ENCODE results near the gene ZCWPW2. TPM values are rescaled to one million over a fixed set of nuclear protein-coding genes. Genes with fewer than 3 reads are reported as not detected.
A peak's percentile ranks its signal among the peaks of the same experiment; 100 is the strongest.

Gene ZCWPW2
- total RNA-seq, 1 donor from 2014 or later, result 2.1 TPM

DNA sequence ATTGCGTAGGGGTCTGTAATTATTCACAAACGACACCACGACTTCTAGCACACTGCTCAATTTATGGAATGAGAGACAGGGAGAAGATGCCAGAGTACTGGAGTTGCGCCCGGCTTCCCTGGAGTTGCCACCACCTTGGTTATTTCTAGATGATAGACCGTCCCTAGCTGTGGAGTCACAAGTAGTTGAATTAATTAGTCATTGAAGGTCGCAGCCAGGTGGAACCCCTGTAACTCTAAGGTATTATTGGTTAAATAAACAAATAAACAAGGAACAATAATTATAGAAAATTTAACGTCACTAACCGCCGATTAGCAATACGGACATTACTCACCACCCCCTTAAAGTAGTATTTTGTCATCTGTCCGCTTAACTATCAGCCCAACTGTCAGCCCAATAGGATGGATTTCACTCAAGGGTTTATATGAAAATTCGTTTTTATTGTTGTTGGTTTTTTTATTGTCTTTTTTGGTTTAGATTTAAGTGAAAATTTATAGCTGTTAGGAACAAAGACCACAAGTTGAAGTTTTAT is 1.0 kb downstream of the ZCWPW2 start:
- Histone ChIP-seq H3K9ac (ENCODE audit: low read depth in 1 of 3, low read length in 3 of 3) (peak overlapping the region; percentile 97 to 98 (median 97)), H3K4me1 (ENCODE audit: control insufficient read depth in 3 of 3, insufficient read depth in 3 of 3, low read length in 3 of 3) (peaks cover 10 to 24% (median 18%) of the 10 kb centered on the region in 3 donors), H3K36me3 (ENCODE audit: control insufficient read depth in 3 of 3, insufficient read depth in 3 of 3, low read length in 3 of 3) (peaks cover 0 to 3% (median 3%) of the 10 kb centered on the region in 3 donors), H3K27ac (ENCODE audit: low read depth, low read length) (peak overlapping the region; percentile 99), H3K9me3 (ENCODE audit: control insufficient read depth in 3 of 3, low read length in 3 of 3) (peaks cover 0 to 3% (median 2%) of the 10 kb centered on the region in 3 donors), H3K4me3 (ENCODE audit: low read length in 3 of 3) (peak overlapping the region; percentile 91 to 96 (median 93)), H3K27me3 (ENCODE audit: control insufficient read depth in 3 of 3, insufficient read depth in 3 of 3, low read length in 3 of 3) (no peaks in the 10 kb centered on the region)

DNA sequence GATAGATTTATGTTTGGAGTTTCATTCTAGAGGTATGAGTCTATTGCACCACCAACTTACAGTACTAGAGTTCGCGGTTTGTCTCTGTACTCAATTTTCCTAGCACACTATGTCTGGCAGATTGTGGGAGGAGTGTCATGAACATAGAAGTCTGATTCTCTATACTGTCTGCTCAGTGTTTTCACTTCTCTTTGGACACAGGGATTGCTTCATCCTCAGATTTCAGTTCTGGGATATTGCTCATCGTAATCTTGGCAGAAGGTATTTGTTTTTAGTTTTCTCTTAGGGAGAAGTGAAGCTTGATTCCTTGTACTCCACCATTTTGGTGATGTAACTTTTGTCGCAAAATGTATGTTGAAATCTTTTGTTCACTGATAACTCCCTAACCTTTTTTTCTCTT is 27.9 kb downstream of the ZCWPW2 start:
- Histone ChIP-seq H3K9ac (ENCODE audit: low read depth in 1 of 3, low read length in 3 of 3) (no peak overlapping the region), H3K36me3 (ENCODE audit: control insufficient read depth in 3 of 3, insufficient read depth in 3 of 3, low read length in 3 of 3) (no peaks in the 10 kb centered on the region), H3K27ac (ENCODE audit: low read depth, low read length) (peak overlapping the region; percentile 16), H3K27me3 (ENCODE audit: control insufficient read depth in 3 of 3, insufficient read depth in 3 of 3, low read length in 3 of 3) (no peaks in the 10 kb centered on the region), H3K4me1 (ENCODE audit: control insufficient read depth in 3 of 3, insufficient read depth in 3 of 3, low read length in 3 of 3) (no peaks in the 10 kb centered on the region), H3K9me3 (ENCODE audit: control insufficient read depth in 3 of 3, low read length in 3 of 3) (no peaks in the 10 kb centered on the region), H3K4me3 (ENCODE audit: low read length in 3 of 3) (no peak overlapping the region)

DNA sequence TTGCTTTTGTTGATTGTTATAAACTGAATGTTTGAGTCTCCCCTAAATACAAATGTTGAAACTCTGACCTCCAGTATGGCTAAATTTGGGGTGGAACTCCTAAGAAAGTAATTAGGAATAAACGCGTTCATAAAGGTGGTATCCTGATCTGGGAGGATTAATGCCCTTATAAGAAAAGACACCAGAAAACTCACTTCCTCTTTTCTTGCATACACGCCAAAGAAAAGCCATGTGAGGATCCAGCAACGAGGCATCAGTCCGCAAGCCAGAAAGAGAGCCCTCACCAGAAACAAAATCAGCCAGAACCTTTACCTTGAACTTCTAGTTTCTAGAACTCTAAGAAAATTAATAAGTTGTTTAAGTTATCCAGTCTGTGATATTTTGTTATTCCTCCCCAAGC is 37.5 kb downstream of the ZCWPW2 start:
- Histone ChIP-seq H3K36me3 (ENCODE audit: control insufficient read depth in 3 of 3, insufficient read depth in 3 of 3, low read length in 3 of 3) (no peaks in the 10 kb centered on the region), H3K4me1 (ENCODE audit: control insufficient read depth in 3 of 3, insufficient read depth in 3 of 3, low read length in 3 of 3) (no peaks in the 10 kb centered on the region), H3K9ac (ENCODE audit: low read depth in 1 of 3, low read length in 3 of 3) (no peak overlapping the region), H3K9me3 (ENCODE audit: control insufficient read depth in 3 of 3, low read length in 3 of 3) (no peaks in the 10 kb centered on the region), H3K27me3 (ENCODE audit: control insufficient read depth in 3 of 3, insufficient read depth in 3 of 3, low read length in 3 of 3) (no peaks in the 10 kb centered on the region), H3K27ac (ENCODE audit: low read depth, low read length) (no peak overlapping the region), H3K4me3 (ENCODE audit: low read length in 3 of 3) (no peak overlapping the region)

DNA sequence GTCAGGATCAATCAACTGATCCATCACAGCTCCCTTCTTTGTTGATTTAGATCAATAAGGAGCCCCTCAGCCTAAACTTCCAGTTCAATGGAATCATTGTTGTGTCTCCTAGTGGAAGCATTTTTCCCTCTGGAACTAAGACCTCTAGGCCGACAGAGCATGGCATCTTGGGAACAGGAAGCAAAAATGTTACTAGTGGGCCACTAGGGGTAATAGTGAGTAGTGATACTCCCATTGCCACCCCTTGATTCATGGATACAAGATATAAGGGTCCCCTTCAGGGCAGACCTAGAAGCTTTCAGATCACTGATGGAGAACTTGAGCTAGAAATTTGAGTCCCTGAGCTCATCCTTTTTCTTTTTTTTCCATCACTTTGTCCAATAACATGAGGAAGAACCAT is 40.5 kb downstream of the ZCWPW2 start:
- no peak overlapping the region for H3K27ac ChIP-seq (ENCODE audit: low read depth, low read length)
- H3K36me3 ChIP-seq (ENCODE audit: control insufficient read depth in 3 of 3, insufficient read depth in 3 of 3, low read length in 3 of 3), result no peaks in the 10 kb centered on the region
- H3K27me3 ChIP-seq (ENCODE audit: control insufficient read depth in 3 of 3, insufficient read depth in 3 of 3, low read length in 3 of 3), result no peaks in the 10 kb centered on the region
- peaks cover 0 to 2% (median 0%) of the 10 kb centered on the region in 3 donors for H3K9me3 ChIP-seq (ENCODE audit: control insufficient read depth in 3 of 3, low read length in 3 of 3)
- H3K4me1 ChIP-seq (ENCODE audit: control insufficient read depth in 3 of 3, insufficient read depth in 3 of 3, low read length in 3 of 3), result no peaks in the 10 kb centered on the region
- H3K9ac ChIP-seq (ENCODE audit: low read depth in 1 of 3, low read length in 3 of 3), result no peak overlapping the region
- no peak overlapping the region for H3K4me3 ChIP-seq (ENCODE audit: low read length in 3 of 3)

DNA sequence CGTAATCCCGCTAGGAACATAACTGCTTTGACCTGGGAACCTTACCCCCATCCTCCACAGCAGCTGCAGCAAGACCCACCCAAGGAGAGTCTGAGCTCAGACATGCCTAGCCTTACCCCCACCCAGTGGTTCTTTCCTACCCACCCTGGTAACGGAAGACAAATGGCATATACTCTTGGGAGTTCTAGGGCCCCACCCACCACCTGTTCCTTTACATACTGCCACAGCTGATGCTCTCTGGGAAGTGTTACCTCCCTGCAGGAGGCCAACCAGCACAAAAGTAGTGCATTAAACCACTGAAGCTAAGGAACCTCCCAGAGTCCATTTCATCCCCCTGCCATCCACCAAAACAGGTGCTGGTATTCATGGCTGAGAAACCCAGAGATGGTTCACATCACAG is 50.7 kb downstream of the ZCWPW2 start:
- Histone ChIP-seq H3K27me3 (ENCODE audit: control insufficient read depth in 3 of 3, insufficient read depth in 3 of 3, low read length in 3 of 3) (no peaks in the 10 kb centered on the region), H3K36me3 (ENCODE audit: control insufficient read depth in 3 of 3, insufficient read depth in 3 of 3, low read length in 3 of 3) (no peaks in the 10 kb centered on the region), H3K27ac (ENCODE audit: low read depth, low read length) (no peak overlapping the region), H3K4me3 (ENCODE audit: low read length in 3 of 3) (no peak overlapping the region), H3K9ac (ENCODE audit: low read depth in 1 of 3, low read length in 3 of 3) (no peak overlapping the region), H3K9me3 (ENCODE audit: control insufficient read depth in 3 of 3, low read length in 3 of 3) (peaks cover 0 to 4% (median 2%) of the 10 kb centered on the region in 3 donors), H3K4me1 (ENCODE audit: control insufficient read depth in 3 of 3, insufficient read depth in 3 of 3, low read length in 3 of 3) (no peaks in the 10 kb centered on the region)

DNA sequence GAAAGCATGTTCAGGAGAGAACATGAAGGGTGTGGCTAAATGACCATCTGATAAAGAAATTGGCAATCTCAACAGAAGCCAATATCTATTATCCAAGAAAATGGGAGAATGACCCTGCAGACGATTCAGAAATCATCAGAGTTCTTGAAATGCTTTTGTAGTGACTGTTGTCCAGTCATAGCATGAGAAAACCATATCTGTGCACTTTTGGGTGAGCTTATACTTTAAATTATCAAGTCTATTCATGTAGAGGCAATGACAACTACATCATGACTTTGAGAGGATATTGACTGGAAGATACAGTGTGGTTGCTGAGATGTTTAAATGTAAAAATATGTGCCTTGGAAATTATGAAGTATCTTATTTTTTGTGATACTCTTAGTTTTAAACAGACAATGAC is 57.7 kb downstream of the ZCWPW2 start:
- Histone ChIP-seq H3K27ac (ENCODE audit: low read depth, low read length) (no peak overlapping the region), H3K4me1 (ENCODE audit: control insufficient read depth in 3 of 3, insufficient read depth in 3 of 3, low read length in 3 of 3) (no peaks in the 10 kb centered on the region), H3K9ac (ENCODE audit: low read depth in 1 of 3, low read length in 3 of 3) (no peak overlapping the region), H3K4me3 (ENCODE audit: low read length in 3 of 3) (no peak overlapping the region), H3K9me3 (ENCODE audit: control insufficient read depth in 3 of 3, low read length in 3 of 3) (peaks cover 0 to 2% (median 2%) of the 10 kb centered on the region in 3 donors), H3K36me3 (ENCODE audit: control insufficient read depth in 3 of 3, insufficient read depth in 3 of 3, low read length in 3 of 3) (no peaks in the 10 kb centered on the region), H3K27me3 (ENCODE audit: control insufficient read depth in 3 of 3, insufficient read depth in 3 of 3, low read length in 3 of 3) (no peaks in the 10 kb centered on the region)

DNA sequence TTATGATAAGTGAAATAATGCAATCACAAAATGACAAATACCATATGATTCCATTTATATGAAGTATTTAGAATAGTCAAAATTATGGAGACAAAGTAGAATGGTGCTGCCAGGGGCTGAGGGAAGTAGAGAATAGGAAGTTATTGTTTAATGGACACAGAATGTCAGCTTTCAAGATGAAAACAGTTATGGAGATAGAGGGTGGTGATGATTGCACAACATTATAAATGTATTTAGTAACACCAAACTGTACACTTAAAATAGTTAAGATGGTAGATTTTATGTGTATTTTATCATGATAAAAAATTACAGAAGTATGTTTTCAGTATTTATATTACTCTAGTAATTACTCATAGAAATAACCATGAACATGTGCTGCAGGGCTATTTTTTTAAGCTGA is 100.9 kb downstream of the ZCWPW2 start:
- no peak overlapping the region for H3K27ac ChIP-seq (ENCODE audit: low read depth, low read length)
- H3K9ac ChIP-seq (ENCODE audit: low read depth in 1 of 3, low read length in 3 of 3), result no peak overlapping the region
- no peaks in the 10 kb centered on the region for H3K4me1 ChIP-seq (ENCODE audit: control insufficient read depth in 3 of 3, insufficient read depth in 3 of 3, low read length in 3 of 3)
- peaks cover 0 to 4% (median 0%) of the 10 kb centered on the region in 3 donors for H3K9me3 ChIP-seq (ENCODE audit: control insufficient read depth in 3 of 3, low read length in 3 of 3)
- no peaks in the 10 kb centered on the region for H3K27me3 ChIP-seq (ENCODE audit: control insufficient read depth in 3 of 3, insufficient read depth in 3 of 3, low read length in 3 of 3)
- no peaks in the 10 kb centered on the region for H3K36me3 ChIP-seq (ENCODE audit: control insufficient read depth in 3 of 3, insufficient read depth in 3 of 3, low read length in 3 of 3)
- no peak overlapping the region for H3K4me3 ChIP-seq (ENCODE audit: low read length in 3 of 3)

DNA sequence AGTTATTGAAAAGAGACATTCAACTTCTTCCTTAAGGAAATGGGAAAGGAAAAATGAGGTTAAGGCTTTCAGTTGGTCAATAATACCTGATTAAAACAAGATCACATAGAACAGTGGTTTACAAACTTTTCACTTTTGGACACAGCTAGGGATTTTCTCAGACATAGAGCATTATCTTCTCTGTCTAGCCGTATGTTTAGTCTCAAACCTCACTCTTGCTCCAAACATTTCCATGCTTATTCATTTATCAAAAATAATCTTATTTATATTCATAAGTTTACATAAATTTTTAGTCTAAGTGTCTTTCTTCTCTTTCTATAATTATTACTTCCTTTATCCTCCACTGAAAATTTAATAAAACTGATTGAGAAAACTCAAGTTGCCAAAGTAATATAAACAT is 114.3 kb downstream of the ZCWPW2 start:
- H3K27ac ChIP-seq (ENCODE audit: low read depth, low read length), result no peak overlapping the region
- no peak overlapping the region for H3K4me3 ChIP-seq (ENCODE audit: low read length in 3 of 3)
- no peaks in the 10 kb centered on the region for H3K36me3 ChIP-seq (ENCODE audit: control insufficient read depth in 3 of 3, insufficient read depth in 3 of 3, low read length in 3 of 3)
- no peaks in the 10 kb centered on the region for H3K9me3 ChIP-seq (ENCODE audit: control insufficient read depth in 3 of 3, low read length in 3 of 3)
- no peak overlapping the region for H3K9ac ChIP-seq (ENCODE audit: low read depth in 1 of 3, low read length in 3 of 3)
- no peaks in the 10 kb centered on the region for H3K4me1 ChIP-seq (ENCODE audit: control insufficient read depth in 3 of 3, insufficient read depth in 3 of 3, low read length in 3 of 3)
- no peaks in the 10 kb centered on the region for H3K27me3 ChIP-seq (ENCODE audit: control insufficient read depth in 3 of 3, insufficient read depth in 3 of 3, low read length in 3 of 3)

DNA sequence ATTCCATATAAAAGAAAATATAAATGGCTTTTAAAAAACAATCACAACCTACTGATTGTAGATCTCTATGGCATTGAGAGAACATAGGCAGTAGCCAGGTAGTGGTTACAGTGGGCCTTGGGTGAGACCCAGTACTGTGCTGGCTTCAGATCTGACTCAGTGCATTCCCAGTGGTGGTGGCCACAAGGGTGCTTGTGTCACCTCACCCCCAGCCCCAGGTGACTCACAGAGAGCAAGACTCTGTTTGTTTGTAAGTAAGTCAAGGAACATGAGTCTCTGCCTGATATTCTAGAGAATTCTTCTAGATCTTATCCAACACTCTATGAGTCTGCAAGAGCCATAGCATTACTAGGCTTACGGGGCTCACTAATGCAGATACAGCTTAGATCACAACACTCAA is 118.9 kb downstream of the ZCWPW2 start:
- Histone ChIP-seq H3K4me3 (ENCODE audit: low read length in 3 of 3) (no peak overlapping the region), H3K4me1 (ENCODE audit: control insufficient read depth in 3 of 3, insufficient read depth in 3 of 3, low read length in 3 of 3) (no peaks in the 10 kb centered on the region), H3K27ac (ENCODE audit: low read depth, low read length) (no peak overlapping the region), H3K27me3 (ENCODE audit: control insufficient read depth in 3 of 3, insufficient read depth in 3 of 3, low read length in 3 of 3) (no peaks in the 10 kb centered on the region), H3K9me3 (ENCODE audit: control insufficient read depth in 3 of 3, low read length in 3 of 3) (no peaks in the 10 kb centered on the region), H3K36me3 (ENCODE audit: control insufficient read depth in 3 of 3, insufficient read depth in 3 of 3, low read length in 3 of 3) (no peaks in the 10 kb centered on the region), H3K9ac (ENCODE audit: low read depth in 1 of 3, low read length in 3 of 3) (no peak overlapping the region)

DNA sequence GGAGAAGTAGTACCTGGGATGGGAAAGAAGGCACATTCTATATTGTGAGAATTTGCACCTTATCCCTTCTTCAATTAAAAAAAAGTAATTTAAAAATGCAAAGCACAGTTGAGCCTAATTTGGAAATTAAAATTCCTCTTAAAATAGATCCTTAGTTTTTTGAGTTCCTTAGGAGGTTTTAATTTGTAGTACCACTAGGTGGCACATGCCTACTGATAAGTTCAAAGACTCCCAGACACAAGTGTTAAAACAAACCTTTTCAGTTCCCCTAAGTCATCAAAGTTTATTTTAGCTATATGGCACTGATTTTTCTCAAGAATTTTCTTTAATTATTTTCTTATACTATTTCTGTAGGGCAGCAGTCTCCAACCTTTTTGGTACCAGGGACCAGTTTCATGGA is 127.7 kb downstream of the ZCWPW2 start:
- no peak overlapping the region for H3K4me3 ChIP-seq (ENCODE audit: low read length in 3 of 3)
- no peak overlapping the region for H3K27ac ChIP-seq (ENCODE audit: low read depth, low read length)
- H3K4me1 ChIP-seq (ENCODE audit: control insufficient read depth in 3 of 3, insufficient read depth in 3 of 3, low read length in 3 of 3), result no peaks in the 10 kb centered on the region
- H3K9ac ChIP-seq (ENCODE audit: low read depth in 1 of 3, low read length in 3 of 3), result no peak overlapping the region
- no peaks in the 10 kb centered on the region for H3K36me3 ChIP-seq (ENCODE audit: control insufficient read depth in 3 of 3, insufficient read depth in 3 of 3, low read length in 3 of 3)
- H3K27me3 ChIP-seq (ENCODE audit: control insufficient read depth in 3 of 3, insufficient read depth in 3 of 3, low read length in 3 of 3), result no peaks in the 10 kb centered on the region
- H3K9me3 ChIP-seq (ENCODE audit: control insufficient read depth in 3 of 3, low read length in 3 of 3), result no peaks in the 10 kb centered on the region
